HEK293 (cell line): ENCODE results near the gene ENTREP3.

Experiments used
- BCL11A ChIP-seq: fragments of 450-650 bp; formaldehyde crosslinking; IDR thresholded peaks from 2 replicates; pipeline ENCODE4 v1.5.1; 2016; ENCODE audit warnings: low read depth, missing biosample characterization, missing genetic modification characterization
- GLIS1 ChIP-seq: fragments of 450-650 bp; formaldehyde crosslinking; IDR thresholded peaks from 2 replicates; pipeline ENCODE4 v1.5.1; 2016; ENCODE audit warnings: missing biosample characterization, missing genetic modification characterization
- GLIS2 ChIP-seq: fragments of 450-650 bp; formaldehyde crosslinking; IDR thresholded peaks from 2 replicates; pipeline ENCODE4 v1.5.1; 2016; ENCODE audit warnings: missing biosample characterization, missing genetic modification characterization
- OSR2 ChIP-seq: fragments of 450-650 bp; formaldehyde crosslinking; IDR thresholded peaks from 2 replicates; pipeline ENCODE4 v1.5.1; 2016; ENCODE audit warnings: missing biosample characterization, missing genetic modification characterization
- TCF7L2 ChIP-seq: IDR thresholded peaks from 2 replicates; pipeline ENCODE4 v1.6.1; 2011; ENCODE audit warnings: low read depth, mild to moderate bottlenecking, inconsistent platforms, low read length, moderate library complexity, borderline replicate concordance
- YY1 ChIP-seq: fragments of 450-650 bp; formaldehyde crosslinking; IDR thresholded peaks from 2 replicates; pipeline ENCODE4 v1.5.1; 2018; ENCODE audit warnings: missing biosample characterization, missing genetic modification characterization
- ZBTB20 ChIP-seq: fragments of 450-650 bp; formaldehyde crosslinking; IDR thresholded peaks from 2 replicates; pipeline ENCODE4 v1.5.1; 2016; ENCODE audit warnings: missing biosample characterization, missing genetic modification characterization
- ZNF121 ChIP-seq: fragments of 450-650 bp; formaldehyde crosslinking; IDR thresholded peaks from 2 replicates; pipeline ENCODE4 v1.5.1; 2016; ENCODE audit warnings: missing biosample characterization, missing genetic modification characterization
- ZNF155 ChIP-seq: fragments of 450-650 bp; formaldehyde crosslinking; IDR thresholded peaks from 2 replicates; pipeline ENCODE4 v1.5.1; 2016; ENCODE audit warnings: missing biosample characterization, missing genetic modification characterization
- ZNF175 ChIP-seq: fragments of 450-650 bp; formaldehyde crosslinking; IDR thresholded peaks from 2 replicates; pipeline ENCODE4 v1.5.1; 2016; ENCODE audit warnings: missing biosample characterization, missing genetic modification characterization
- ZNF335 ChIP-seq: fragments of 450-650 bp; formaldehyde crosslinking; conservative IDR thresholded peaks from 2 replicates; pipeline ENCODE4 v1.5.1; 2016; ENCODE audit warnings: missing biosample characterization, missing genetic modification characterization
- ZNF549 ChIP-seq: fragments of 450-650 bp; IDR thresholded peaks from 2 replicates; pipeline ENCODE4 v1.5.1; 2018; ENCODE audit warnings: missing biosample characterization, missing genetic modification characterization, mild to moderate bottlenecking, inconsistent platforms, moderate library complexity
- ZNF600 ChIP-seq: fragments of 450-650 bp; formaldehyde crosslinking; IDR thresholded peaks from 2 replicates; pipeline ENCODE4 v1.5.1; 2016; ENCODE audit warnings: missing biosample characterization, missing genetic modification characterization
- ZNF670 ChIP-seq: fragments of 450-650 bp; formaldehyde crosslinking; IDR thresholded peaks from 2 replicates; pipeline ENCODE4 v1.5.1; 2016; ENCODE audit warnings: missing biosample characterization, missing genetic modification characterization, low read depth
- ZNF776 ChIP-seq: fragments of 450-650 bp; formaldehyde crosslinking; IDR thresholded peaks from 2 replicates; pipeline ENCODE4 v1.5.0; 2017; ENCODE audit warnings: missing biosample characterization, missing genetic modification characterization, borderline replicate concordance
- TF ChIP-seq, protein P1 (sequence below): fragments of 450-650 bp; formaldehyde crosslinking; IDR thresholded peaks from 2 replicates; pipeline ENCODE4 v1.5.1; 2016; ENCODE audit warnings: missing biosample characterization, missing genetic modification characterization
- TF ChIP-seq, protein P2 (sequence below): fragments of 450-650 bp; formaldehyde crosslinking; IDR thresholded peaks from 2 replicates; pipeline ENCODE4 v1.5.1; 2016; ENCODE audit warnings: missing biosample characterization, missing genetic modification characterization
- TF ChIP-seq, protein P3 (sequence below): fragments of 450-650 bp; formaldehyde crosslinking; IDR thresholded peaks from 2 replicates; pipeline ENCODE4 v1.5.1; 2016; ENCODE audit warnings: missing biosample characterization, missing genetic modification characterization
- TF ChIP-seq, protein P4 (sequence below): fragments of 450-650 bp; formaldehyde crosslinking; IDR thresholded peaks from 2 replicates; pipeline ENCODE4 v1.5.1; 2016; ENCODE audit warnings: missing biosample characterization, missing genetic modification characterization
- TF ChIP-seq, protein P5 (sequence below): fragments of 450-650 bp; formaldehyde crosslinking; IDR thresholded peaks from 2 replicates; pipeline ENCODE4 v1.5.1; 2016; ENCODE audit warnings: missing biosample characterization, missing genetic modification characterization
- TF ChIP-seq, protein P6 (sequence below): fragments of 450-650 bp; formaldehyde crosslinking; IDR thresholded peaks from 2 replicates; pipeline ENCODE4 v1.5.1; 2017; ENCODE audit warnings: missing biosample characterization, mild to moderate bottlenecking, missing genetic modification characterization, moderate library complexity
- TF ChIP-seq, protein P7 (sequence below): fragments of 450-650 bp; formaldehyde crosslinking; IDR thresholded peaks from 2 replicates; pipeline ENCODE4 v1.5.1; 2016; ENCODE audit warnings: missing biosample characterization, missing genetic modification characterization
- TF ChIP-seq, protein P8 (sequence below): fragments of 450-650 bp; formaldehyde crosslinking; IDR thresholded peaks from 2 replicates; pipeline ENCODE4; 2016; ENCODE audit warnings: missing biosample characterization, missing genetic modification characterization

ENTREP3 gene

DNA sequence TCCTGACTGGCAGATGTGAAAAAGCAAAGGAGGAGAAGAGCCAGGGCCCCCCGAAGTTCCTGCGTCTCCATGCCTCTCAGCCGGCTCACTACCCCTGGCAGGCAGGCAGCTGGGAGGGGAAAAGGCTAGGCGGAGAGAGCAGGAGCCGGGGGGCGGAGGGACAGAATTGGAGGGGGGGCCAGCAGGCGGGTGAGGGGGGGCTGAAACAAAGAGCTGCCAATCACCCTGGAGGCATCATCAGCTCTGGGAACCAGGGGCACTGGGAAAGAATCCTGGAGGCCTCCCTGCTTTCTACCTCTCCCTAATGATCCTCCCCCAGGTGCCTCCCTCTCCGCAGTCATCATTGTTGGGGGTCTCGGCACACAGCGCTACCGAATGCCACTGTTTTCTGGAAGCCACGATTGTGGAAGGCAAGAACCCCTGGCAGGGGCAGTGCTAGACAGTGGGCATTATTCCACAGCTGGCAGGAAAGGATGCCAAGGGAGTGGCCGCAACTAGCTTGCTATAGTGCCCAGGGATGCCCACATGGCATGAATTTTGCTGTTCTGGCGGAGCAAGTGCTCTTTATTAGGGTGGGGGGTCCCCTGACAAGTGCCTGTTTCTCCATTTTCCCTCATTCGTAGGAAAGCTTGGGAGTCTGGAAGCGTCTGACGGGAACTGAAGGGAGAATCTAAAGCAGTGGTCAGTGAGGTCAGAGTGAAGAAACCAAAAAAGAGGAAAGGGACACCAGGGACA, 47.3 kb downstream of the ENTREP3 start, which contains the start of gene THBS3 (continued):
- TF ChIP-seq, protein P1, sequence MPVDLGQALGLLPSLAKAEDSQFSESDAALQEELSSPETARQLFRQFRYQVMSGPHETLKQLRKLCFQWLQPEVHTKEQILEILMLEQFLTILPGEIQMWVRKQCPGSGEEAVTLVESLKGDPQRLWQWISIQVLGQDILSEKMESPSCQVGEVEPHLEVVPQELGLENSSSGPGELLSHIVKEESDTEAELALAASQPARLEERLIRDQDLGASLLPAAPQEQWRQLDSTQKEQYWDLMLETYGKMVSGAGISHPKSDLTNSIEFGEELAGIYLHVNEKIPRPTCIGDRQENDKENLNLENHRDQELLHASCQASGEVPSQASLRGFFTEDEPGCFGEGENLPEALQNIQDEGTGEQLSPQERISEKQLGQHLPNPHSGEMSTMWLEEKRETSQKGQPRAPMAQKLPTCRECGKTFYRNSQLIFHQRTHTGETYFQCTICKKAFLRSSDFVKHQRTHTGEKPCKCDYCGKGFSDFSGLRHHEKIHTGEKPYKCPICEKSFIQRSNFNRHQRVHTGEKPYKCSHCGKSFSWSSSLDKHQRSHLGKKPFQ (tag by site-specific recombination): no peak
- TF ChIP-seq, protein P2, sequence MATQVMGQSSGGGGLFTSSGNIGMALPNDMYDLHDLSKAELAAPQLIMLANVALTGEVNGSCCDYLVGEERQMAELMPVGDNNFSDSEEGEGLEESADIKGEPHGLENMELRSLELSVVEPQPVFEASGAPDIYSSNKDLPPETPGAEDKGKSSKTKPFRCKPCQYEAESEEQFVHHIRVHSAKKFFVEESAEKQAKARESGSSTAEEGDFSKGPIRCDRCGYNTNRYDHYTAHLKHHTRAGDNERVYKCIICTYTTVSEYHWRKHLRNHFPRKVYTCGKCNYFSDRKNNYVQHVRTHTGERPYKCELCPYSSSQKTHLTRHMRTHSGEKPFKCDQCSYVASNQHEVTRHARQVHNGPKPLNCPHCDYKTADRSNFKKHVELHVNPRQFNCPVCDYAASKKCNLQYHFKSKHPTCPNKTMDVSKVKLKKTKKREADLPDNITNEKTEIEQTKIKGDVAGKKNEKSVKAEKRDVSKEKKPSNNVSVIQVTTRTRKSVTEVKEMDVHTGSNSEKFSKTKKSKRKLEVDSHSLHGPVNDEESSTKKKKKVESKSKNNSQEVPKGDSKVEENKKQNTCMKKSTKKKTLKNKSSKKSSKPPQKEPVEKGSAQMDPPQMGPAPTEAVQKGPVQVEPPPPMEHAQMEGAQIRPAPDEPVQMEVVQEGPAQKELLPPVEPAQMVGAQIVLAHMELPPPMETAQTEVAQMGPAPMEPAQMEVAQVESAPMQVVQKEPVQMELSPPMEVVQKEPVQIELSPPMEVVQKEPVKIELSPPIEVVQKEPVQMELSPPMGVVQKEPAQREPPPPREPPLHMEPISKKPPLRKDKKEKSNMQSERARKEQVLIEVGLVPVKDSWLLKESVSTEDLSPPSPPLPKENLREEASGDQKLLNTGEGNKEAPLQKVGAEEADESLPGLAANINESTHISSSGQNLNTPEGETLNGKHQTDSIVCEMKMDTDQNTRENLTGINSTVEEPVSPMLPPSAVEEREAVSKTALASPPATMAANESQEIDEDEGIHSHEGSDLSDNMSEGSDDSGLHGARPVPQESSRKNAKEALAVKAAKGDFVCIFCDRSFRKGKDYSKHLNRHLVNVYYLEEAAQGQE (tag by site-specific recombination): no peak
- TF ChIP-seq BCL11A (tag by site-specific recombination) (no peak), ZNF600 (tag by site-specific recombination) (peak; percentile 37; the same call in 1 of the 2 replicates), OSR2 (peak; percentile 49), YY1 (tag by site-specific recombination) (no peak), ZNF776 (no peak), TCF7L2 (no peak), ZBTB20 (tag by site-specific recombination) (no peak), GLIS2 (tag by site-specific recombination) (no peak; the same call in 1 of the 2 replicates), ZNF335 (tag by site-specific recombination) (peak; percentile 96; the same call in 1 of the 2 replicates), GLIS1 (tag by site-specific recombination) (peak; percentile 51), ZNF549 (tag by site-specific recombination) (no peak), ZNF121 (tag by site-specific recombination) (no peak), ZNF175 (tag by site-specific recombination) (no peak), ZNF155 (no peak), ZNF670 (tag by site-specific recombination) (no peak)
- TF ChIP-seq, protein P3, sequence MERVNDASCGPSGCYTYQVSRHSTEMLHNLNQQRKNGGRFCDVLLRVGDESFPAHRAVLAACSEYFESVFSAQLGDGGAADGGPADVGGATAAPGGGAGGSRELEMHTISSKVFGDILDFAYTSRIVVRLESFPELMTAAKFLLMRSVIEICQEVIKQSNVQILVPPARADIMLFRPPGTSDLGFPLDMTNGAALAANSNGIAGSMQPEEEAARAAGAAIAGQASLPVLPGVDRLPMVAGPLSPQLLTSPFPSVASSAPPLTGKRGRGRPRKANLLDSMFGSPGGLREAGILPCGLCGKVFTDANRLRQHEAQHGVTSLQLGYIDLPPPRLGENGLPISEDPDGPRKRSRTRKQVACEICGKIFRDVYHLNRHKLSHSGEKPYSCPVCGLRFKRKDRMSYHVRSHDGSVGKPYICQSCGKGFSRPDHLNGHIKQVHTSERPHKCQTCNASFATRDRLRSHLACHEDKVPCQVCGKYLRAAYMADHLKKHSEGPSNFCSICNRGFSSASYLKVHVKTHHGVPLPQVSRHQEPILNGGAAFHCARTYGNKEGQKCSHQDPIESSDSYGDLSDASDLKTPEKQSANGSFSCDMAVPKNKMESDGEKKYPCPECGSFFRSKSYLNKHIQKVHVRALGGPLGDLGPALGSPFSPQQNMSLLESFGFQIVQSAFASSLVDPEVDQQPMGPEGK (tag by site-specific recombination): no peak; the same call in 1 of the 2 replicates
- TF ChIP-seq, protein P4, sequence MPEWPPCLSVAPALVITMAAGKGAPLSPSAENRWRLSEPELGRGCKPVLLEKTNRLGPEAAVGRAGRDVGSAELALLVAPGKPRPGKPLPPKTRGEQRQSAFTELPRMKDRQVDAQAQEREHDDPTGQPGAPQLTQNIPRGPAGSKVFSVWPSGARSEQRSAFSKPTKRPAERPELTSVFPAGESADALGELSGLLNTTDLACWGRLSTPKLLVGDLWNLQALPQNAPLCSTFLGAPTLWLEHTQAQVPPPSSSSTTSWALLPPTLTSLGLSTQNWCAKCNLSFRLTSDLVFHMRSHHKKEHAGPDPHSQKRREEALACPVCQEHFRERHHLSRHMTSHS (tag by site-specific recombination): no peak
- TF ChIP-seq, protein P5, sequence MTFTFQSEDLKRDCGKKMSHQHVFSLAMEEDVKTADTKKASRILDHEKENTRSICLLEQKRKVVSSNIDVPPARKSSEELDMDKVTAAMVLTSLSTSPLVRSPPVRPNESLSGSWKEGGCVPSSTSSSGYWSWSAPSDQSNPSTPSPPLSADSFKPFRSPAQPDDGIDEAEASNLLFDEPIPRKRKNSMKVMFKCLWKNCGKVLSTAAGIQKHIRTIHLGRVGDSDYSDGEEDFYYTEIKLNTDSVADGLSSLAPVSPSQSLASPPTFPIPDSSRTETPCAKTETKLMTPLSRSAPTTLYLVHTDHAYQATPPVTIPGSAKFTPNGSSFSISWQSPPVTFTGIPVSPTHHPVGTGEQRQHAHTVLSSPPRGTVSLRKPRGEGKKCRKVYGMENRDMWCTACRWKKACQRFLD: no peak
- TF ChIP-seq, protein P6, sequence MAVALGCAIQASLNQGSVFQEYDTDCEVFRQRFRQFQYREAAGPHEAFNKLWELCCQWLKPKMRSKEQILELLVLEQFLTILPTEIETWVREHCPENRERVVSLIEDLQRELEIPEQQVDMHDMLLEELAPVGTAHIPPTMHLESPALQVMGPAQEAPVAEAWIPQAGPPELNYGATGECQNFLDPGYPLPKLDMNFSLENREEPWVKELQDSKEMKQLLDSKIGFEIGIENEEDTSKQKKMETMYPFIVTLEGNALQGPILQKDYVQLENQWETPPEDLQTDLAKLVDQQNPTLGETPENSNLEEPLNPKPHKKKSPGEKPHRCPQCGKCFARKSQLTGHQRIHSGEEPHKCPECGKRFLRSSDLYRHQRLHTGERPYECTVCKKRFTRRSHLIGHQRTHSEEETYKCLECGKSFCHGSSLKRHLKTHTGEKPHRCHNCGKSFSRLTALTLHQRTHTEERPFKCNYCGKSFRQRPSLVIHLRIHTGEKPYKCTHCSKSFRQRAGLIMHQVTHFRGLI (tag by site-specific recombination): no peak
- TF ChIP-seq, protein P7, sequence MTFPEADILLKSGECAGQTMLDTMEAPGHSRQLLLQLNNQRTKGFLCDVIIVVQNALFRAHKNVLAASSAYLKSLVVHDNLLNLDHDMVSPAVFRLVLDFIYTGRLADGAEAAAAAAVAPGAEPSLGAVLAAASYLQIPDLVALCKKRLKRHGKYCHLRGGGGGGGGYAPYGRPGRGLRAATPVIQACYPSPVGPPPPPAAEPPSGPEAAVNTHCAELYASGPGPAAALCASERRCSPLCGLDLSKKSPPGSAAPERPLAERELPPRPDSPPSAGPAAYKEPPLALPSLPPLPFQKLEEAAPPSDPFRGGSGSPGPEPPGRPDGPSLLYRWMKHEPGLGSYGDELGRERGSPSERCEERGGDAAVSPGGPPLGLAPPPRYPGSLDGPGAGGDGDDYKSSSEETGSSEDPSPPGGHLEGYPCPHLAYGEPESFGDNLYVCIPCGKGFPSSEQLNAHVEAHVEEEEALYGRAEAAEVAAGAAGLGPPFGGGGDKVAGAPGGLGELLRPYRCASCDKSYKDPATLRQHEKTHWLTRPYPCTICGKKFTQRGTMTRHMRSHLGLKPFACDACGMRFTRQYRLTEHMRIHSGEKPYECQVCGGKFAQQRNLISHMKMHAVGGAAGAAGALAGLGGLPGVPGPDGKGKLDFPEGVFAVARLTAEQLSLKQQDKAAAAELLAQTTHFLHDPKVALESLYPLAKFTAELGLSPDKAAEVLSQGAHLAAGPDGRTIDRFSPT (tag by site-specific recombination): peak; percentile 78
- TF ChIP-seq, protein P8, sequence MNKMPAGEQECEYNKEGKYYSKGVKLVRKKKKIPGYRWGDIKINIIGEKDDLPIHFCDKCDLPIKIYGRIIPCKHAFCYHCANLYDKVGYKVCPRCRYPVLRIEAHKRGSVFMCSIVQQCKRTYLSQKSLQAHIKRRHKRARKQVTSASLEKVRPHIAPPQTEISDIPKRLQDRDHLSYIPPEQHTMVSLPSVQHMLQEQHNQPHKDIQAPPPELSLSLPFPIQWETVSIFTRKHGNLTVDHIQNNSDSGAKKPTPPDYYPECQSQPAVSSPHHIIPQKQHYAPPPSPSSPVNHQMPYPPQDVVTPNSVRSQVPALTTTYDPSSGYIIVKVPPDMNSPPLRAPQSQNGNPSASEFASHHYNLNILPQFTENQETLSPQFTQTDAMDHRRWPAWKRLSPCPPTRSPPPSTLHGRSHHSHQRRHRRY (tag by site-specific recombination): no peak
